OCI-LY3 (cell line): Measurements from ENCODE around the gene PGLYRP3.

Source experiments
- H2AFZ ChIP-seq: fragments of 200-600, 300-600 bp; shearing (Covaris generic); 2 replicates; pipeline ENCODE4 v1.6.0; 2014; ENCODE audit warnings: antibody characterized with exemption, low read depth, low read length
- H3K27ac ChIP-seq: fragments of 200-600, 300-600 bp; sonication (generic); 2 replicates; pipeline ENCODE4 v1.5.1; 2014; ENCODE audit warnings: mild to moderate bottlenecking, low read length, moderate library complexity, mixed read lengths
- H3K27me3 ChIP-seq: fragments of 200-600, 300-600 bp; sonication (generic); 2 replicates; pipeline ENCODE4 v1.6.1; 2014; ENCODE audit warnings: low read depth, low read length, mixed read lengths
- H3K36me3 ChIP-seq: fragments of 200-600, 300-600 bp; sonication (generic); replicated peaks from 2 replicates; pipeline ENCODE3; 2014; ENCODE audit warnings: low read depth, low read length, mixed read lengths
- H3K4me1 ChIP-seq: fragments of 300-600, 200-600 bp; sonication (generic); 2 replicates; pipeline ENCODE4 v1.6.1; 2014; ENCODE audit warnings: low read length, mixed read lengths
- H3K4me2 ChIP-seq: fragments of 200-600, 300-600 bp; sonication (generic); 2 replicates; pipeline ENCODE4 v1.6.1; 2014; ENCODE audit warnings: low read length, mixed read lengths
- H3K4me3 ChIP-seq: fragments of 300-600, 200-600 bp; sonication (generic); 2 replicates; pipeline ENCODE4 v1.5.1; 2014; ENCODE audit warnings: antibody characterized with exemption, mild to moderate bottlenecking, low read length, moderate library complexity
- H3K79me2 ChIP-seq: fragments of 300-600, 200-600 bp; shearing (Covaris generic); 2 replicates; pipeline ENCODE4 v1.6.1; 2014; ENCODE audit warnings: mild to moderate bottlenecking, low read length, mixed read lengths
- H3K9ac ChIP-seq: fragments of 300-600, 200-600 bp; shearing (Covaris generic); 2 replicates; pipeline ENCODE4 v1.6.0; 2014; ENCODE audit warnings: mild to moderate bottlenecking, low read length, moderate library complexity
- H3K9me3 ChIP-seq: fragments of 200-600, 300-600 bp; shearing (Covaris generic); 2 replicates; pipeline ENCODE4 v1.6.1; 2014; ENCODE audit warnings: low read length, mixed read lengths; ENCODE audit not compliant: insufficient read depth
- H4K20me1 ChIP-seq: fragments of 200-600, 300-600 bp; sonication (generic); 2 replicates; pipeline ENCODE4 v1.6.1; 2016; ENCODE audit warnings: low read length, mixed read lengths; ENCODE audit not compliant: insufficient read depth
- CTCF ChIP-seq: fragments of 200-600, 300-600 bp; sonication (generic); IDR thresholded peaks from 2 replicates; pipeline ENCODE4 v1.5.1; 2014; ENCODE audit warnings: antibody characterized with exemption, low read length, low read depth
- EZH2phosphoT487 ChIP-seq: fragments of 200-600 bp; shearing (Covaris generic); IDR thresholded peaks from 2 replicates; pipeline ENCODE4 v1.6.1; 2018; ENCODE audit warnings: antibody characterized with exemption, mixed run types, low read depth

PGLYRP3 gene

GRCh38 chr1:153344718-153345025 lies 31.9 kb upstream of the PGLYRP3 start:
- no peaks in the 10 kb centered on the region for H3K9me3 ChIP-seq
- H3K4me1 ChIP-seq = peaks cover 71% of the 10 kb centered on the region
- peak overlapping the region; percentile 68 for H3K4me3 ChIP-seq
- H4K20me1 ChIP-seq = no peaks in the 10 kb centered on the region
- no peaks in the 10 kb centered on the region for H3K79me2 ChIP-seq
- H3K36me3 ChIP-seq = no peaks in the 10 kb centered on the region
- peaks cover 7% of the 10 kb centered on the region; the same call in 1 of the 2 replicates for H3K27me3 ChIP-seq
- peak overlapping the region; percentile 86 for H3K4me2 ChIP-seq
- H3K27ac ChIP-seq = peak overlapping the region; percentile 83
- H2AFZ ChIP-seq = no peak overlapping the region
- peak overlapping the region; percentile 55 for H3K9ac ChIP-seq
- TF ChIP-seq EZH2phosphoT487 (no peak), CTCF (peak; percentile 15; the same call in 1 of the 2 replicates)

- H3K27me3 ChIP-seq = peaks cover 9% of the 10 kb centered on the region; the same call in 1 of the 2 replicates
- TF ChIP-seq CTCF (no peak), EZH2phosphoT487 (no peak)
- H3K79me2 ChIP-seq = no peaks in the 10 kb centered on the region
- H3K27ac ChIP-seq = peak overlapping the region; percentile 83
- H3K4me1 ChIP-seq = peaks cover 65% of the 10 kb centered on the region
- H2AFZ ChIP-seq = peak overlapping the region; percentile 57
- H4K20me1 ChIP-seq = no peaks in the 10 kb centered on the region
- peak overlapping the region; percentile 55 for H3K9ac ChIP-seq
- H3K4me3 ChIP-seq = peak overlapping the region; percentile 30
- H3K4me2 ChIP-seq = peak overlapping the region; percentile 86
- H3K9me3 ChIP-seq = no peaks in the 10 kb centered on the region
- no peaks in the 10 kb centered on the region for H3K36me3 ChIP-seq
Measured at GRCh38 chr1:153343811-153344717, 31.3 kb upstream of the PGLYRP3 start.

DNA sequence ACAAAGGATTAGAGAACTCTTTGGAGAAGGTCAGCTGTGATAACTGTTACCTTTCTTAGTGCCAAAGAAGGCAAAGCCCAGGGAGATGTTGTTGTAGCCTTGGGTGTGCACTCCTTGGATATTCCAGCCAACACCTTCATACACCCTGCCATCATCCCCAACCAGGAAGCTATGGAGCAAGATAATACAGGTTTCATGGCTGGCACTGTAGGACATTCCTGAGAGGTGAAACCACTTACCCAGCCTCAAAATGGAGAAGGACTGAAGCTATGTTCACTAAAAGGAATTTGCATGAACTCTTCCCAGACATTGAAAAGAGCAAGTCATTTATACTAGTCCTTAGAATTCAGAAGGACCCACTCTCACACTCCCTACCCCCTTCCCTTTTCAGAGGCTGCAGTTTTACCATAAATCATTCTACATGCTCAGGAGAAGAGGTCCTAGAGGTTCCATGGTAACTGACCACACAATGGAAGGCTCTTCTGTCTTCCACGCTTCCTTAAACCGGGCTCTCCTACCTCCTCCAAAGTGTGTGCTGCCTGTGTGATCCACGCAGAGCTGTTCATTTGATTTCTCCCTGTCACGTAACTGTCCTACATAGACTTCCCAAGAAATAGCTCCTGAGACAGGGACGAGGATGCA lies 30.4 kb upstream of the PGLYRP3 start:
- H2AFZ ChIP-seq = peak overlapping the region; percentile 57
- H3K9me3 ChIP-seq = no peaks in the 10 kb centered on the region
- no peaks in the 10 kb centered on the region for H3K79me2 ChIP-seq
- peaks cover 56% of the 10 kb centered on the region for H3K4me1 ChIP-seq
- H3K9ac ChIP-seq = peak overlapping the region; percentile 55
- H3K4me2 ChIP-seq = peak overlapping the region; percentile 86
- H3K27me3 ChIP-seq = peaks cover 9% of the 10 kb centered on the region; the same call in 1 of the 2 replicates
- peak overlapping the region; percentile 30 for H3K4me3 ChIP-seq
- H3K27ac ChIP-seq = peak overlapping the region; percentile 83
- H3K36me3 ChIP-seq = no peaks in the 10 kb centered on the region
- TF ChIP-seq CTCF (no peak), EZH2phosphoT487 (no peak)
- no peaks in the 10 kb centered on the region for H4K20me1 ChIP-seq

DNA sequence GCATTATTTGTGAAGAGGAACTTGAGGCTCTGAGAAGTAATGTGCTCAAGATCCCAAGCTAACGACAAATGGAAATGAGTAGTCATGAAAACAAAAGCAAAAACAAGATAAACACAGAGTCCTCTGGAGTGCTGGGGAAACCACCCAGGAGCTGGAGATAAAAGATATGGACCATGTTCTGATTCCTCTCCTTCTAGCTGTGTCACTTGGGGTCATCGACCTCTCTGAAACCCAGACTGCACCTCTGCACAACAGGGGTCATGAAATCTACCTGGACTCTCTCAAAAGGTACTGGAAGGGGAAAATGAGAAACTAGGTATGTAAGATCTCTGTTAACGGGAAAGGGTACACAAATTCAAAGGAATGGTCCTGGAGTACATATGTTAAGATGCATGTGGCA lies 29.4 kb upstream of the PGLYRP3 start:
- Histone ChIP-seq H3K27ac (no peak overlapping the region), H3K27me3 (0 out of 2 replicates have a peak, but pooled peaks cover 8% of the 10 kb centered on the region), H2AFZ (no peak overlapping the region), H3K79me2 (no peaks in the 10 kb centered on the region), H3K9ac (no peak overlapping the region), H3K4me1 (peaks cover 46% of the 10 kb centered on the region), H3K4me2 (no peak overlapping the region), H3K36me3 (no peaks in the 10 kb centered on the region), H3K9me3 (no peaks in the 10 kb centered on the region), H3K4me3 (no peak overlapping the region), H4K20me1 (no peaks in the 10 kb centered on the region)
- TF ChIP-seq EZH2phosphoT487 (no peak), CTCF (no peak)
